Gastrocnemius medialis (tissue), 4 donors: ENCODE data around the gene B4GALT1.

Experiments
- POLR2A ChIP-seq, 2 donors: fragments of 450-650 bp; IDR thresholded peaks; one replicate each; pipeline ENCODE4 v1.6.1; 2017; ENCODE audit warnings: antibody characterized with exemption in 2 of 2, mild to moderate bottlenecking in 2 of 2, moderate library complexity in 2 of 2
- TF ChIP-seq, protein P1 (sequence below), 5 experiments: fragments of 450-650 bp in 3 of 5; fragments of 200-600 bp in 2 of 5; sonication (generic) in 2 of 5; IDR thresholded peaks in 4 of 5; conservative IDR thresholded peaks in 1 of 5; 1 replicate in 4 of 5; 2 replicates in 1 of 5; pipeline ENCODE4 v1.5.1; 2016 to 2019; ENCODE audit warnings: antibody characterized with exemption in 5 of 5, mild to moderate bottlenecking in 3 of 5, moderate library complexity in 3 of 5

DNA sequence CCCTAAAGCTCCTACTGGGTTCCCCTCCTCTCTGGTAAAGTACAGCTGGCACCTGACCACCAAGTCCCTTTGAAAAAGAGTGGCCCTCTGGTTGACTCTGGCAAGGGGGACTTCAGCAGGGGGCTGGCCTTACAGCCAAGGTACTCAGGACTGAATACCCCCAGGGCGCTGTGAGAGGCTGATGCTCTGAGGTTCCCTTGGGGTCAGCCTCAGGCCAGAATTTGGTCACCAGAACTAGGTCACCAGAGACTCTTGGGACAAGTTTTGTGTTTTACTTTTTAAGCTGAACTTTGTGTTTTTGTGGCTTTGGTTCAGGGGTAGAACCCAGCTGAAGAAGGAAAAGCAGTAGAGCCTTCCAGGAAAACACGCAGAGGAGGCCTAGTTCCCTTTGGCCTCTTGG lies 67.4 kb downstream of the B4GALT1 start:
- TF ChIP-seq, protein P1, sequence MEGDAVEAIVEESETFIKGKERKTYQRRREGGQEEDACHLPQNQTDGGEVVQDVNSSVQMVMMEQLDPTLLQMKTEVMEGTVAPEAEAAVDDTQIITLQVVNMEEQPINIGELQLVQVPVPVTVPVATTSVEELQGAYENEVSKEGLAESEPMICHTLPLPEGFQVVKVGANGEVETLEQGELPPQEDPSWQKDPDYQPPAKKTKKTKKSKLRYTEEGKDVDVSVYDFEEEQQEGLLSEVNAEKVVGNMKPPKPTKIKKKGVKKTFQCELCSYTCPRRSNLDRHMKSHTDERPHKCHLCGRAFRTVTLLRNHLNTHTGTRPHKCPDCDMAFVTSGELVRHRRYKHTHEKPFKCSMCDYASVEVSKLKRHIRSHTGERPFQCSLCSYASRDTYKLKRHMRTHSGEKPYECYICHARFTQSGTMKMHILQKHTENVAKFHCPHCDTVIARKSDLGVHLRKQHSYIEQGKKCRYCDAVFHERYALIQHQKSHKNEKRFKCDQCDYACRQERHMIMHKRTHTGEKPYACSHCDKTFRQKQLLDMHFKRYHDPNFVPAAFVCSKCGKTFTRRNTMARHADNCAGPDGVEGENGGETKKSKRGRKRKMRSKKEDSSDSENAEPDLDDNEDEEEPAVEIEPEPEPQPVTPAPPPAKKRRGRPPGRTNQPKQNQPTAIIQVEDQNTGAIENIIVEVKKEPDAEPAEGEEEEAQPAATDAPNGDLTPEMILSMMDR (IDR thresholded peaks at IDR 0.05 in 4 of 5, conservative IDR thresholded peaks at IDR 0.05 in 1 of 5): no peak
- no peak for TF ChIP-seq POLR2A (IDR thresholded peaks at IDR 0.05)
